IPS-20b (cell line): Measurements from ENCODE around the gene TMCO1.
"Not testable (repeated sequence)": the region's sequence is repeated elsewhere in the genome, so short reads cannot be mapped to it uniquely, and the experiment has no call there.

Experiments
- H3K27ac ChIP-seq: one replicate; pipeline ENCODE4 v1.5.1; 2013; ENCODE audit warnings: low read length
- H3K27me3 ChIP-seq: 2 replicates; pipeline ENCODE4 v1.6.1; 2013; ENCODE audit warnings: mild to moderate bottlenecking, low read length, inconsistent platforms; ENCODE audit not compliant: insufficient read depth
- H3K36me3 ChIP-seq: 2 replicates; pipeline ENCODE4 v1.6.1; 2013; ENCODE audit warnings: low read depth, mild to moderate bottlenecking, inconsistent platforms, low read length, moderate library complexity; ENCODE audit not compliant: insufficient read depth
- H3K4me1 ChIP-seq: 2 replicates; pipeline ENCODE4 v1.6.1; 2013; ENCODE audit warnings: mild to moderate bottlenecking, control low read depth, inconsistent platforms, low read length, moderate library complexity; ENCODE audit not compliant: insufficient read depth
- H3K4me3 ChIP-seq: 2 replicates; pipeline ENCODE4 v1.5.1; 2013; ENCODE audit warnings: mild to moderate bottlenecking, low read length, inconsistent platforms
- H3K9ac ChIP-seq: 2 replicates; pipeline ENCODE4 v1.6.1; 2013; ENCODE audit warnings: low read depth, mild to moderate bottlenecking, inconsistent platforms, low read length, moderate library complexity
- H3K9me3 ChIP-seq: 2 replicates; pipeline ENCODE4 v1.6.1; 2013; ENCODE audit warnings: mild to moderate bottlenecking, low read depth, low read length, inconsistent platforms; ENCODE audit not compliant: insufficient read depth

TMCO1 gene, protein sequence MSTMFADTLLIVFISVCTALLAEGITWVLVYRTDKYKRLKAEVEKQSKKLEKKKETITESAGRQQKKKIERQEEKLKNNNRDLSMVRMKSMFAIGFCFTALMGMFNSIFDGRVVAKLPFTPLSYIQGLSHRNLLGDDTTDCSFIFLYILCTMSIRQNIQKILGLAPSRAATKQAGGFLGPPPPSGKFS

DNA sequence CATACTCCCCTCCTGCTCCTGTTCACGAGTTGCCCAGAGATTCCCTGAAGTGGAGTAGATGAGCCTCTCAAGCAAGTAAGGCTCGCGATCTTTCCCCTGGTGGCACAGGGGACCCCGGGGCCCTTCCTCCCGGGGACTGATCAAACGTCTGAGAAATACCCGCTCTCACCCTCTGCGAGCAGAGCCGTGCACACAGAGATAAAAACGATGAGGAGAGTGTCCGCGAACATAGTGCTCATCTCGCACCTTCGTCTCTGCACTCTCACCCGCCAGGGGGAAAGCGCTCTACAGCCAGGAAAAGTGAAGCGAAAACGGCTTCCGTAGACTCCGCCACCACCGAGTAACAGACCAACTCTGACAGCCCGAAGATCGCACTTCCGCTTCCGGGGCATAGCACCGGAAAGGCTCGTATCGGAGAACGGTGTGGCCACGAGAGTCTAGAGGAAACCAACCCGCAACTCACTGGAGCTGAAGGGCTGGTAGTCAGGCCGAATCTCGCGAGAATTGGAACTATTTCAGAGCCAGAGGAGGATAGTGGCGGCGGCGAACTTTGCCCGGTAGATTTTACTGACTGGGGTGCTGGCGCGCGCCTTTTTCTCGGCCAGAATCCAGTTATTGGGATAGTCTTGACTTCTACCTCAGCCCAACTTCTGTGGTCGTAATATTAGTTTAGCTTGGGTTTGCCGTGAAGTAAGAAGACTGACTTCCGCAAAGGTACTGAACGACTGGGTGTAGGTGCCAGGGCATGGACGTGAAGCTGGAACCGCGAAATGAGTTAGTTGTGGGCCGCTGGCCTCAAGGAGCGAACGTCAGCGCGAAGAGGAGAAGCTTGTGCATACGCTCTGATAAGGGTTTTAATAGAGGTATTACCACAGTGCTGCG is at the start of gene TMCO1:
Gene TMCO1 (minus strand): TSS at position 356 of the 882 bp plus-strand sequence. CDS start 117 bp downstream, at position 239.
- H3K27me3 ChIP-seq, result no peaks in the 10 kb centered on the region
- no peaks in the 10 kb centered on the region for H3K9me3 ChIP-seq
- peak within 1 kb of the TSS; percentile 95 for H3K9ac ChIP-seq
- H3K4me3 ChIP-seq, result peak within 1 kb of the TSS; percentile 96
- H3K4me1 ChIP-seq, result peaks cover 8% of the 10 kb centered on the region
- peak within 1 kb of the TSS; percentile 60 for H3K27ac ChIP-seq
- peaks cover 30% of the 10 kb centered on the region for H3K36me3 ChIP-seq

DNA sequence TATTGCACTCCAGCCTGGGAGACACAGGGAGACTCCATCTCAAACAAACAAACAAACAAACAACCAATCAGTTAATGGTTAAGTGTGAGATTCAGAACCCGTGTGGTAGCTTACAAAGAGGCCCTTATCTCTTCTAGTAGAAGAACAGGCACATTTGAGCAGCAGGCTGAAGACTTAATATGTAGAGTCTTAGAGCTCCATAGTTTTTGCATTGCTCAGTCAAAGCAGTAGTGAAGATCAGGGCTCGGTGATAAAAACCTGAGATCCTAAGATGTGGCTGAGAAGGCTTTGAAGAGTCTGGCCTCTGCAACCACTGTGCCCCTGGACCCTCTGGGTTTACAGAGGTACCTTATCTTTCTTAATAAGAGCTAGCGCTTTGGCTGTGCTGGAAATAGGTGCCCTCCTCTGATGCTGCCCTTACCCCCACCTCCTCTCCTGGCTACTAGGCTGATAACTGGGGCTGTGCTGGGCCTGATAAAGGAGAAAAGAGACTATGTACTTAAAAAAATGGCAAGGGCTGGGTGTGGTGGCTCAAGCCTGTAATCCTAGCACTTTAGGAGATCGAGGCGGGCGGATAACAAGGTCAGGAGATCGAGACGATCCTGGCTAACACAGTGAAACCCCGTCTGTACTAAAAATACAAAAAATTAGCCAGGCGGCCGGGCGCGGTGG is 48.3 kb upstream of the TMCO1 start:
- Histone ChIP-seq H3K4me3 (no peak overlapping the region), H3K9me3 (no peaks in the 10 kb centered on the region)

DNA sequence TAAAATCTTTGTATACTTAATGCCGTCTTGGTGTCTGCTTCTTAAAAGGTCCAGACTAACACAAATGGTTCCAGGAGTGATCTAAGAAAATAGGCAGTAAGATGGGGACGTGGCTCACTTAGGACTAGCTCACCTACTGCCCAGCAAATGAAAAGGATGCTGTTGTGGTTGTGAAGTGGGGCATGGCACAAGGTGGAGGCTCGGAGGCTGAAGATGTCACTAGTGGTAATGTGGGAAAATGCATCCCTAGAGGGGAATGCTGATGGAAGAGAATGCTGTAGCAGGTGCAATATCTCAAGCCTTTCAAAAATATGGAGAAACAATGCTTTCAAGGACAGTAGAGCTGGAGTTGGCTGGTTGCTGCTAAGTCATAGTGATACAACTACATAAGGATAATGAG is 47.5 kb upstream of the TMCO1 start:
- Histone ChIP-seq H3K36me3 (no peaks in the 10 kb centered on the region), H3K9me3 (no peaks in the 10 kb centered on the region), H3K27me3 (no peaks in the 10 kb centered on the region), H3K9ac (no peak overlapping the region), H3K4me1 (no peaks in the 10 kb centered on the region), H3K4me3 (no peak overlapping the region), H3K27ac (no peak overlapping the region)

More for the DNA sequence above, 48.3 kb upstream of the TMCO1 start:
- H3K27me3 ChIP-seq, result no peaks in the 10 kb centered on the region
- no peaks in the 10 kb centered on the region for H3K4me1 ChIP-seq
- no peaks in the 10 kb centered on the region for H3K36me3 ChIP-seq
- no peak overlapping the region for H3K27ac ChIP-seq
- no peak overlapping the region for H3K9ac ChIP-seq

DNA sequence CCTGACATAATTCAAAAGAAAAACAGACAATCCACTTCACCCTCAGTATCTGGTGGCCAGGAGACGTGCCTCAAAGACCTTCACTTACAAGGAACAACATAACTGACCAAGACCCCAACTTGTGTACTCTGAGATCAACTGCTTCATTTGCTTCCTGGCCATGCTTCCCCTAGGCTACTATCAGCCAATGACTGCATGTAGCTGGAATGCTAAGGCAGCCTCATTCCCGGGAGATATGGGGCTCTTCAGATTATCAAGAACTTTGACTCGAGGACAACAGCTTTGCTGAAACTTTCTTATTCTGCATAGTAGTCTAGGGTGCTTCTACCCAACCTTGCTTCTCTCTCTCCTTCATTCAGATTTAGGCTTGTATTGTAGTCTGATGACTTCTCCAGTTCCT is 47.1 kb upstream of the TMCO1 start:
- Histone ChIP-seq H3K4me1 (no peaks in the 10 kb centered on the region), H3K27ac (no peak overlapping the region), H3K9ac (no peak overlapping the region), H3K36me3 (no peaks in the 10 kb centered on the region), H3K4me3 (no peak overlapping the region), H3K9me3 (no peaks in the 10 kb centered on the region), H3K27me3 (no peaks in the 10 kb centered on the region)

DNA sequence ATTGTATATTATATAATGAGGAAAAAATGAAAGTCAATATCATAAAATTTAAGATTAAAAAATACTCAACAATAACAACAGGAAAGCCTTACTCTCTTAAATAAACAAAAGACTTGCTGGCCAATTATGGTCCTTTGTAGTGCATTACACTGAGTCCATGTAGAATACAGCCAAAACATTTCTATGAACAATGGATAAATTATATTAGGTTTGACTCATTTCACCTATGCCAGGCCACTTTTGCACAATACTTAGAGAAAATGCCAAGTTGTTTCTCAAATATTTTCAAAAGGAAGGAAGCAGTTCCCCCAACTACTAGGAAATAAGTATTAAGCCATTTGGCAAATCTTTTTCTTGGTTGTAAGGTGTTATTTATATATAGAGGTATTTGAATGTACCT is 38.9 kb upstream of the TMCO1 start:
- Histone ChIP-seq H3K9ac (no peak overlapping the region), H3K9me3 (no peaks in the 10 kb centered on the region), H3K36me3 (no peaks in the 10 kb centered on the region), H3K27ac (no peak overlapping the region), H3K4me3 (no peak overlapping the region), H3K4me1 (no peaks in the 10 kb centered on the region), H3K27me3 (no peaks in the 10 kb centered on the region)

DNA sequence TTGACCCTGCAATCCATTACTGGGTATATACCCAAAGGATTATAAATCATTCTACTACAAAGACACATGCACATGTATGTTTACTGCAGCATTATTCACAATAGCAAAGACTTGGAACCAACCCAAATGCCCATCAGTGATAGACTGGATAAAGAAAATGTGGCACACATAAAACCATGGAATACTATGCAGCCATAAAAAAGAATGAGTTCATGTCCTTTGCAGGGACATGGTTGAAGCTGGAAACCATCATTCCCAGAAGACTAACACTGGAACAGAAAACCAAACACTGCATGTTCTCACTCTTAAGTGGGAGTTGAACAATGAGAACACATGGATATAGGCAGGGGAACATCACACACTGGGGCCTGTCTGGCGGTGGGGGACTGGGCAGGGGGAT is 35.8 kb upstream of the TMCO1 start:
- not testable (repeated sequence) for H3K4me3 ChIP-seq, H3K9me3 ChIP-seq, H3K27me3 ChIP-seq, H3K27ac ChIP-seq, H3K4me1 ChIP-seq, H3K36me3 ChIP-seq, H3K9ac ChIP-seq

DNA sequence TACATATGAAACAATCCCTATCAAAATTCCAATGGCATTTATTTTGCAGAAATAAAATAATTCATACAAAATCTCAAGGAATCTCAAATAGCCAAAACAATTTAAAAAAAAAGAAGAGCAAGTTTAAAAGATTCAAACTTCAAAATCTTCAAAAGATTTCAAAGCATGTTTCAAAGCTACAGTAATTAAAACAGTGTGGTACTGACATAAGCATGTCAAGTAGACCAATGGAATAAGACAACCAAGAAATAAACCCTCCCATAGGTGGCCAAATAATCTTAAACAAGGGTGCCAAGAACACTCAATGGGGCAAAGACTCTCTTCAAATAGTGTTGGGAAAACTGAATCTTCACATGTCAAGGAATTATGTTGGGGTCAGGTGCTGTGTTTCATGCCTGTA is 30.7 kb upstream of the TMCO1 start:
- Histone ChIP-seq H3K9me3 (peaks cover 9% of the 10 kb centered on the region; the same call in 1 of the 2 replicates), H3K4me3 (no peak overlapping the region), H3K36me3 (no peaks in the 10 kb centered on the region), H3K4me1 (no peaks in the 10 kb centered on the region), H3K27ac (no peak overlapping the region), H3K9ac (no peak overlapping the region), H3K27me3 (no peaks in the 10 kb centered on the region)

DNA sequence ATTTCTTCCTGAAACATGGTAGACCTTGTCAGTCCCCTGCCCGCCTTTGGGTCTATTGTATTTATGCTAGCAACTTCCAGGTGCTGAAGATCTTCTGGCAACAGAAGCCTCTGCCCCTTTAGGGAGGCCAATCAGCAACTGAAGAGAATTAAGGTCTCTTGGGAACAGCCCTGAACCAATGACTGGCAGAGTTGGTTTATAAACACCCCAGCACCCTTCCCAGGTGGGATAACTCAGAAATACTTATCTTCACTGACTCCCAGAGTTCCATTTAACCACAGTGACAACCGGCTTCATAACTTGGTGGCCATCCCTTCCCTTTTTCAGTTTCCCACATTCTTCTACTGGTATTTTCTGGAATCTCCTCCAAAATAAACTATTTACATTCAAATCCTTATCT is 27.2 kb upstream of the TMCO1 start:
- peaks cover 9% of the 10 kb centered on the region; the same call in 1 of the 2 replicates for H3K9me3 ChIP-seq
- H3K9ac ChIP-seq, result no peak overlapping the region
- no peak overlapping the region for H3K4me3 ChIP-seq
- no peak overlapping the region for H3K27ac ChIP-seq
- no peaks in the 10 kb centered on the region for H3K27me3 ChIP-seq
- no peaks in the 10 kb centered on the region for H3K36me3 ChIP-seq
- no peaks in the 10 kb centered on the region for H3K4me1 ChIP-seq

DNA sequence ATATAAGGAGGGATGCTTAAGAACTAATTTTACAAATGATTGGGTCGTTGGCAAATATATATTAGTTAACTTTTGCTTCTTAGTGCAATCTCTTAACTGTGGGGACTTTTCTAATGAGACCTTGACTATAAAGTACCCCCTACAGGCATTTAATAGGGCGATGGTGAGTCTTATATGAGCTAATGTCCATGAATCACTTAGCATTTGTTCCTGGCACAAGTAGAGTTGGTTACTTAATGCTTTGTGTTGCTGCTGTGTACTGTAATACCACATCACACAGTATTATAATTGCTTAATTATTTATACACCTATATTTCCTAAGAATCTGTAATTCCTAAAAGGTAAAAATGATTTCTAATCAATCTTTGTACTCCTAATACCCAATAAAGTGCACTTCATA is 25.3 kb upstream of the TMCO1 start:
- Histone ChIP-seq H3K36me3 (no peaks in the 10 kb centered on the region), H3K9ac (no peak overlapping the region), H3K9me3 (peaks cover 1% of the 10 kb centered on the region; the same call in 1 of the 2 replicates), H3K27me3 (no peaks in the 10 kb centered on the region), H3K4me3 (no peak overlapping the region), H3K4me1 (no peaks in the 10 kb centered on the region), H3K27ac (no peak overlapping the region)

DNA sequence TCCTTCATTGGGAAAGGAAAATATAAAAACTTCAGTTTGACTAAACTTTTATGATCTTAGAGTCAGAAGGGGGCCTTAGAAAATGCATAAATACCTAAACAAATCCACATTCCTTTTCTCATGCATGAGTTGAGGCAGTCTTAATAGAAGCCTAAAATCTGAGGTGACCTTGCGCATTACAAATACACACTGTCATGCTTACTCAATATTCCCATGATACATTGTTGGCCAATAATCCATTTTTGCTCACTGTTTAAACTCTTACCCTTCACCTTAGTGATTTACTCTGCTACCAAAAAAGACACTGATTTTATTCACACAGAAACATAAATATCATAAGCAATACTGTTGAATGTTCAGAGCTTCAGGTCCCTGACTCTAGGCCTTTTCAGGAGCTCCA is 19.1 kb upstream of the TMCO1 start:
- no peak overlapping the region for H3K4me3 ChIP-seq
- H3K4me1 ChIP-seq, result no peaks in the 10 kb centered on the region
- peaks cover 12% of the 10 kb centered on the region for H3K9me3 ChIP-seq
- H3K9ac ChIP-seq, result no peak overlapping the region
- H3K27me3 ChIP-seq, result no peaks in the 10 kb centered on the region
- no peak overlapping the region for H3K27ac ChIP-seq
- H3K36me3 ChIP-seq, result no peaks in the 10 kb centered on the region

DNA sequence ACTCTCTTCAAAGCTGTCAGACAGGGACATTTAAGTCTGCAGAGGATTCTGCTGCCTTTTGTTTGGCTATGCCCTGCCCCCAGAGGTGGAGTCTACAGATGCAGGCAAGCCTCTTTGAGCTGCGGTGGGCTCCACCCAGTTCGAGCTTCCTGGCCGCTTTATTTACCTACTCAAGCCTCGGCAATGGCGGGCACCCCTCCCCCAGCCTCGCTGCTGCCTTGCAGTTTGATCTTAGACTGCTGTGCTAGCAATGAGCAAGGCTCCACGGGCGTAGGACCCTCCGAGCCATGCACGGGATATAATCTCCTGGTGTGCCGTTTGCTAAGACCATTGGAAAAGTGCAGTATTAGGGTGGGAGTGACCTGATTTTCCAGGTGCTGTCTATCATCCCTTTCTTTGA is 14.9 kb upstream of the TMCO1 start:
- not testable (repeated sequence) for H3K4me3 ChIP-seq, H3K36me3 ChIP-seq, H3K27me3 ChIP-seq, H3K27ac ChIP-seq, H3K4me1 ChIP-seq, H3K9ac ChIP-seq
- H3K9me3 ChIP-seq, result peaks cover 12% of the 10 kb centered on the region

DNA sequence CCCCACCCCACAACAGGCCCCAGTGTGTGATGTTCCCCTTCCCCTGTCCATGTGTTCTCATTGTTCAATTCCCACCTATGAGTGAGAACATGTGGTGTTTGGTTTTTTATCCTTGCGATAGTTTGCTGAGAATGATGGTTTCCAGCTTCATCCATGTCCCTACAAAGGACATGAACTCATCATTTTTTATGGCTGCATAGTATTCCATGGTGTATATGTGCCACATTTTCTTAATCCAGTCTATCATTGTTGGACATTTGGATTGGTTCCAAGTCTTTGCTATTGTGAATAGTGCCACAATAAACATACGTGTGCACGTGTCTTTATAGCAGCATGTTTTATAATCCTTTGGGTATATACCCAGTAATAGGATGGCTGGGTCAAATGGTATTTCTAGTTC is 9.5 kb upstream of the TMCO1 start:
- H3K4me3 ChIP-seq, H3K4me1 ChIP-seq, H3K27ac ChIP-seq, H3K27me3 ChIP-seq, H3K36me3 ChIP-seq, H3K9me3 ChIP-seq, H3K9ac ChIP-seq: not testable (repeated sequence)
